ENCODE measurements around the gene CD151. TPM values are rescaled to one million over a fixed set of nuclear protein-coding genes. Genes with fewer than 3 reads are reported as not detected.

CD151 gene
- total RNA-seq, 6 experiments from 2014 or later, result 719 to 1,001 (median 755) TPM

- no peak for TF ChIP-seq CTCF (IDR thresholded peaks at IDR 0.05)
- DNase-seq, result no peak
- H3K27me3 Mint-ChIP-seq (ENCODE audit: insufficient read depth), result peaks cover 14% of the 10 kb centered on the region
- no peaks in the 10 kb centered on the region for H3K9me3 Mint-ChIP-seq
- H3K36me3 Mint-ChIP-seq (ENCODE audit: low read depth), result peaks cover 6% of the 10 kb centered on the region
- H3K4me1 Mint-ChIP-seq (ENCODE audit: low read depth), result peaks cover 11% of the 10 kb centered on the region
- no peak overlapping the region for H3K4me3 Mint-ChIP-seq
- no peak overlapping the region for H3K27ac Mint-ChIP-seq
Observed at GRCh38 chr11:828506-829175, 4.1 kb upstream of the CD151 start.

- peaks cover 21% of the 10 kb centered on the region for H3K27me3 Mint-ChIP-seq (ENCODE audit: insufficient read depth)
- peaks cover 18% of the 10 kb centered on the region for H3K4me1 Mint-ChIP-seq (ENCODE audit: low read depth)
Observed at GRCh38 chr11:829176-829846, 3.4 kb upstream of the CD151 start.

GRCh38 chr11:829847-830294, 2.9 kb upstream of the CD151 start:
- Mint-ChIP-seq H3K27ac (no peak overlapping the region), H3K4me3 (peak overlapping the region; percentile 46), H3K4me1 (ENCODE audit: low read depth) (peaks cover 23% of the 10 kb centered on the region), H3K36me3 (ENCODE audit: low read depth) (peaks cover 14% of the 10 kb centered on the region), H3K27me3 (ENCODE audit: insufficient read depth) (peaks cover 25% of the 10 kb centered on the region), H3K9me3 (no peaks in the 10 kb centered on the region)
- no peak for DNase-seq
- TF ChIP-seq CTCF (IDR thresholded peaks at IDR 0.05), result no peak

More at GRCh38 chr11:829176-829846, 3.4 kb upstream of the CD151 start:
- TF ChIP-seq CTCF (IDR thresholded peaks at IDR 0.05), result no peak
- DNase-seq, result no peak
- H3K36me3 Mint-ChIP-seq (ENCODE audit: low read depth), result peaks cover 13% of the 10 kb centered on the region
- H3K27ac Mint-ChIP-seq, result no peak overlapping the region
- H3K4me3 Mint-ChIP-seq, result no peak overlapping the region
- H3K9me3 Mint-ChIP-seq, result no peaks in the 10 kb centered on the region

- H3K4me3 Mint-ChIP-seq, result peak overlapping the region; percentile 46
- no peak overlapping the region for H3K27ac Mint-ChIP-seq
- no peaks in the 10 kb centered on the region for H3K9me3 Mint-ChIP-seq
- DNase-seq, result peak; percentile 47
- peaks cover 26% of the 10 kb centered on the region for H3K27me3 Mint-ChIP-seq (ENCODE audit: insufficient read depth)
- TF ChIP-seq CTCF (IDR thresholded peaks at IDR 0.05), result no peak
- H3K36me3 Mint-ChIP-seq (ENCODE audit: low read depth), result peaks cover 8% of the 10 kb centered on the region
- H3K4me1 Mint-ChIP-seq (ENCODE audit: low read depth), result peaks cover 29% of the 10 kb centered on the region
Observed at GRCh38 chr11:830295-831117, 2.2 kb upstream of the CD151 start.

- no peaks in the 10 kb centered on the region for H3K9me3 Mint-ChIP-seq
- no peak for TF ChIP-seq CTCF (IDR thresholded peaks at IDR 0.05)
- H3K36me3 Mint-ChIP-seq (ENCODE audit: low read depth), result peaks cover 8% of the 10 kb centered on the region
- peak overlapping the region; percentile 51 for H3K27ac Mint-ChIP-seq
- H3K4me3 Mint-ChIP-seq, result peak overlapping the region; percentile 73
- H3K27me3 Mint-ChIP-seq (ENCODE audit: insufficient read depth), result peaks cover 26% of the 10 kb centered on the region
- DNase-seq, result no peak
- H3K4me1 Mint-ChIP-seq (ENCODE audit: low read depth), result peaks cover 29% of the 10 kb centered on the region
Observed at GRCh38 chr11:831118-831864, 1.5 kb upstream of the CD151 start.

All from HFFc6 (cell line).